Right atrium auricular region (tissue), 2 donors: ENCODE measurements around the gene FBXL7. TPM values are rescaled to one million over a fixed set of nuclear protein-coding genes. Genes with fewer than 3 reads are reported as not detected.

Experiments used
- DNase-seq: peaks from one replicate; pipeline ENCODE4 v3.0.0-alpha.2; 2019; ENCODE audit warnings: low spot score
- H3K27ac ChIP-seq, 2 donors: fragments of 200-600 bp; sonication (generic); 1 replicate in 1 of 2; 2 replicates in 1 of 2; pipeline ENCODE4 v1.5.1; 2016 to 2019
- H3K27me3 ChIP-seq, 2 donors: fragments of 200-600 bp; sonication (generic); one replicate each; pipeline versions ENCODE4 v1.5.1 to v1.6.0; 2017 to 2019
- H3K36me3 ChIP-seq: fragments of 200-600 bp; sonication (generic); one replicate; pipeline ENCODE4 v1.5.1; 2016
- H3K4me1 ChIP-seq, 2 donors: fragments of 200-600 bp; sonication (generic); one replicate each; pipeline versions ENCODE4 v1.5.1 to v1.6.0; 2017 to 2019
- H3K4me3 ChIP-seq, 2 donors: fragments of 200-600 bp; sonication (generic); 1 replicate in 1 of 2; 2 replicates in 1 of 2; pipeline ENCODE4 v1.5.1; 2017 to 2019; ENCODE audit warnings: mild to moderate bottlenecking in 1 of 2, moderate library complexity in 1 of 2
- H3K9me3 ChIP-seq, 2 donors: fragments of 200-600 bp; sonication (generic); one replicate each; pipeline ENCODE4 v1.5.1; 2019
- CTCF ChIP-seq, 2 donors: fragments of 200-600 bp; sonication (generic); IDR thresholded peaks; one replicate each; pipeline ENCODE4 v1.5.1; 2019; ENCODE audit warnings: antibody characterized with exemption in 2 of 2
- total RNA-seq, 2 donors: library from RNA; depleted of rRNA; stranded (reverse); fragments of >200 nt; gene quantifications; one replicate each; pipeline ENCODE4 v1.1.0, GENCODE V29; 2016

Gene FBXL7
- total RNA-seq, 2 donors from 2014 or later = 16.6 to 18.4 TPM

GRCh38 chr5:15637345-15637744 is 137.4 kb downstream of the FBXL7 start:
- Histone ChIP-seq H3K27ac (no peak overlapping the region), H3K36me3 (no peaks in the 10 kb centered on the region), H3K9me3 (no peaks in the 10 kb centered on the region), H3K4me1 (peaks cover 0 to 12% of the 10 kb centered on the region in 2 donors), H3K27me3 (no peaks in the 10 kb centered on the region), H3K4me3 (no peak overlapping the region)
- no peak for DNase-seq
- TF ChIP-seq CTCF (IDR thresholded peaks at IDR 0.05) = no peak

GRCh38 chr5:15637886-15638285 is 137.9 kb downstream of the FBXL7 start:
- H3K9me3 ChIP-seq = no peaks in the 10 kb centered on the region
- H3K36me3 ChIP-seq = no peaks in the 10 kb centered on the region
- DNase-seq = no peak
- no peaks in the 10 kb centered on the region for H3K27me3 ChIP-seq
- no peak overlapping the region for H3K27ac ChIP-seq
- TF ChIP-seq CTCF (IDR thresholded peaks at IDR 0.05) = no peak
- peaks cover 0 to 12% of the 10 kb centered on the region in 2 donors for H3K4me1 ChIP-seq
- H3K4me3 ChIP-seq = no peak overlapping the region

GRCh38 chr5:15638296-15638695 is 138.3 kb downstream of the FBXL7 start:
- H3K9me3 ChIP-seq = no peaks in the 10 kb centered on the region
- TF ChIP-seq CTCF (IDR thresholded peaks at IDR 0.05) = no peak
- no peak overlapping the region for H3K27ac ChIP-seq
- DNase-seq = no peak
- no peaks in the 10 kb centered on the region for H3K27me3 ChIP-seq
- no peaks in the 10 kb centered on the region for H3K36me3 ChIP-seq
- no peak overlapping the region for H3K4me3 ChIP-seq
- H3K4me1 ChIP-seq = peaks cover 0 to 13% of the 10 kb centered on the region in 2 donors

- H3K27ac ChIP-seq = no peak overlapping the region
- H3K4me1 ChIP-seq = peaks cover 0 to 19% of the 10 kb centered on the region in 2 donors
- no peak for DNase-seq
- no peak overlapping the region for H3K4me3 ChIP-seq
- TF ChIP-seq CTCF (IDR thresholded peaks at IDR 0.05) = no peak
- H3K36me3 ChIP-seq = no peaks in the 10 kb centered on the region
- no peaks in the 10 kb centered on the region for H3K9me3 ChIP-seq
- no peaks in the 10 kb centered on the region for H3K27me3 ChIP-seq
Observed at GRCh38 chr5:15639288-15639687, 139.3 kb downstream of the FBXL7 start.

GRCh38 chr5:15640116-15640515 is 140.1 kb downstream of the FBXL7 start:
- Histone ChIP-seq H3K27ac (no peak overlapping the region), H3K36me3 (no peaks in the 10 kb centered on the region), H3K9me3 (no peaks in the 10 kb centered on the region), H3K4me1 (peaks cover 0 to 18% of the 10 kb centered on the region in 2 donors), H3K27me3 (no peaks in the 10 kb centered on the region), H3K4me3 (no peak overlapping the region)
- no peak for TF ChIP-seq CTCF (IDR thresholded peaks at IDR 0.05)
- DNase-seq = no peak

GRCh38 chr5:15643731-15644130 is 143.8 kb downstream of the FBXL7 start:
- Histone ChIP-seq H3K36me3 (no peaks in the 10 kb centered on the region), H3K27me3 (no peaks in the 10 kb centered on the region), H3K9me3 (no peaks in the 10 kb centered on the region), H3K4me1 (peaks cover 0 to 19% of the 10 kb centered on the region in 2 donors), H3K27ac (no peak overlapping the region), H3K4me3 (no peak overlapping the region)
- TF ChIP-seq CTCF (IDR thresholded peaks at IDR 0.05) = no peak
- DNase-seq = no peak
